ENCODE measurements around the gene PDE10A.

Gene PDE10A

GRCh38 chr6:165662749-165663376 is at the start of gene PDE10A:
Gene PDE10A, minus strand, starts transcription at chr6:165663241. Its CDS starts 430 bp downstream, at chr6:165662811.
- no peak for DNase-seq (ENCODE audit: extremely low read depth in 1 of 2, low read depth in 1 of 2)

DNA sequence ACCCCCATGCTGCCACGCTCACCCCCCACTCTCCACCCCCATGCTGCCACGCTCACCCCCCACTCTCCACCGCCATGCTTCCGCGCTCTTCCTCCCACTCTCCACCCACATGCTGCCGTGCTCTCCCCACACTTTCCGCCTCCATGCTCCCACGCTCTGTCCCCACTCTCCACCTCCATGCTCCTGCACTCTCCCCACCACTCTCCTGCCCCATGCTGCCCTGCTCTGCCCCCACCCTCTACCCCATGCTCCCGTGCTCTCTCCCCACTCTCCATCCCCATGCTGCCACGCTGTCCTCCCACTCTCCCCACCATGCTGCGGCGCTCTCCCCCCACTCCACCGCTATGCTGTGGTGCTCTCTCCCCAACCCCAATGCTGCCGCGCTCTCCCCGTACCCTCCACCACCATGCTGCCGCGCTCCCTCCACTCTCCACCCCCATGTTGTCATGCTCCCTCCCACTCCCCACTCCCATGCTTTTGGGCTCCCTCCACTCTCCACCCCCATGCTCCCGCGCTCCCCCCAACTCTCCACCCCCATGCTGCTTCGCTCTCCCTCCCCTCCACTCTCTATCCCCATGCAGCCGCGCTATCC is 46.0 kb upstream of the PDE10A start:
- no peak for DNase-seq (ENCODE audit: extremely low read depth in 1 of 2, low read depth in 1 of 2)

DNA sequence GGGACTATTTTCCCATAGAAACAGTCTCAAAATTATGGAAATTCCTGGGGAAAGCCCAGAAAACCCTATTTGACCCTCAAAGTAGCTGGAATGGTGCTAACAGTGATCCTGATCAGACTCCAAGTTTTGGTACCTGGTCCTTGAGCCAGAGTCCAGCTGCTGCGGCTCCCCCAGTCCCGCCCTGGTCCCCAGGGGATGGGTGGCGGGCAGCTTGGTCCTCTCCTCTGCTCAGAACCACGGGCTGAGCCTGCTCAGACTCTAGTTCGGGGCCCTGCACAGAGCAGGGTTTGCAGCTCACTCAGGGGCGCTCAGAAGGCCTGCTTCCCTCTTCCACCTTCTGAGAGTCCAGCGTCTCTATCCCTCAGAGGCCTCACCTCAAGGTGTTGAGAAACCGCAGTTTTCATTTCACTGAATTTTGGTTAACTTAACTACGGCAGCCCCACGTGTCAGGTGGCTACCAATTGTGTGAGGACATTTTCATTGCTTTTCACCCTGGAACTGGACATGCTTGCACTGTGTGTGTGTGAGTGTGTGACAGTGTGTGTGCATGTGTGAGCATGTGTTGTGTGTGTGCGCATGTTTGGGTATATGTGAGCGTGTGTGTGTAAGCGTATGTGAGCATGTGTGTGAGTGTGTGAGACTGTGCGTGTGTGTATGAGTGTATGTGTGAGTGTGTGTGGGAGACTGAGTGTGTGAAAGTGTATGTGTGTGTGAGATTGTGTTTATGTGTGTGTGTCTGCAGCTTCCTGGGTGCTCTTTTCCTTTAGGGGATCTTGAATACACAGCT is 44.2 kb upstream of the PDE10A start:
- DNase-seq (ENCODE audit: extremely low read depth in 1 of 2, low read depth in 1 of 2), result no peak

DNA sequence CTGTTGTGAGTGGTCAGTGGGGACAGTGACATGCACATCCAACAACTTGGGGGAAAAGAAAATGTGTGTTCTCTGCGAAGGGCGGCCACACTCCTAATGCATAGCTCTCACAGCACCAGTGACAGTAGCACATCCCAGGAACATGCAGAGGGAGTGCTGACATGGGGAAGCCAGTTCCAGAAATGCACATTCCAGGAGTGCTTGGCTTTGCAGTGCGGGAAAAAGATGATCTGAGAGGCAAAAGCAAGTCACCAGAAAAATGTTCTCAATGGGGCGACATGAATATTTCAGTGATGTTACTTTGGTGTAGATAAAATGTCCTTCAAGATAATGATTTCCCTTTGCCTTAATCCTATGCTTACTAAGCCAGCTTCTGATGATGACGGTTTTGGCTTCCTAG is 42.9 kb upstream of the PDE10A start:
- DNase-seq (ENCODE audit: extremely low read depth in 1 of 2, low read depth in 1 of 2), result no peak

GRCh38 chr6:165704045-165704748 is 41.2 kb upstream of the PDE10A start:
- DNase-seq (ENCODE audit: extremely low read depth in 1 of 2, low read depth in 1 of 2), result no peak

DNA sequence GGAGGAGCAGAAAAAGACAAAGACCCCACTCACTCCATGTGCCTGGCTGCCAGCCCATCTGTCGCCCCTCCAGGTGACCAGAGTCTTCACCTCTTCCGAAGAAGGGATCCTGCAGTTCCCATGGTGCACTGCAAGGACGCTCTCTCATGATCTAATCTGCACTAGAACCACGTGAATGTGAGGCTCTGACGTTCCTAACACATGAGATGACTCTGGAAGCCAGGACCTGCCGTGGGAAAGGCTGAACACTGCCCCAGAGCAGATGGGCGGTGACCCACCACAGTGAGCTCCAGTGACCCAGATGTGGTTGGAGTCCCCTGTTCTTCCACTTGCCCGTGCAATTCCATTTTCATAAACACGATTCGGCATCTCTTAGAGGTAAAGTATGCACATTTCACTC is 39.6 kb upstream of the PDE10A start:
- DNase-seq (ENCODE audit: extremely low read depth in 1 of 2, low read depth in 1 of 2), result no peak

DNA sequence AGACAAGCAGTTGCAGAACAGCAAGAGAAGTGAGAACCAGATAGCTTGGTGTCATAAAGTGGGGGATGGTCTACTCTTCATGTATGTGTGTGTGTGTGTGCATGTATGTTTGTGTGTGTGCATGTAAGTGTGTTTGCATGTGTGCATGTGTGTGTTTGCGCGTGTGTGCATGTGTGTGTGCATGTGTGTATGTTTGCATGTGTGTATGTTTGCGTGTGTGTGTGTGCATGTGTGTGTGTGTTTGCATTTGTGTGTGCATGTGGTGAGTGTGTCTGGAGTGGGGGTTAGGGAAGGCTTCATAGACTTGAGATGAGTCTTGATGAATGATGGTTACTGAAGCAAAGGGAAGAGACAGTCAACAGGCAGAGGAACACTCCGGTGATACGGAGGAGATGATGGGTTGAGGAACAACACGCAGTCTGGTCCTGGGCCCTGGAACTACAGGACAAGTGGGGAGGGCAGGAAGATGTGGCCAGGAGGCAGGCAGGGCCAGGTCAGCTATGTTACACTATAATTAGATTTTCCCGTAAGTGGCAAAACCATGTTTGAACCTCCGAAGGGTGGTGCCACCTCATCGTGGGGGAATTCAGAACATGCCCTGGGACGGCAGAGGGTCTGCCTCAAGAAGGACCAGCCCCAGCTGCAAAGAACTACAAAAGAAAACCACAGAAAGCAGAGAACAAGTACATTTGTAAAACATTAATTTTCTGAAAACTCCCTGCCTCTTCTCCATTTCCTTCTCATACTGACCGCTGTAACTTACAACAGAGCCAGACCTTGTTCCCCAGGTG is 38.7 kb upstream of the PDE10A start:
- DNase-seq (ENCODE audit: extremely low read depth in 1 of 2, low read depth in 1 of 2), result no peak

- no peak for DNase-seq (ENCODE audit: extremely low read depth in 1 of 2, low read depth in 1 of 2)
Observed at GRCh38 chr6:165701005-165701404, 38.0 kb upstream of the PDE10A start.

GRCh38 chr6:165698868-165699267 is 35.8 kb upstream of the PDE10A start:
- no peak for DNase-seq (ENCODE audit: extremely low read depth in 1 of 2, low read depth in 1 of 2)

- no peak for DNase-seq (ENCODE audit: extremely low read depth in 1 of 2, low read depth in 1 of 2)
Observed at GRCh38 chr6:165697171-165697570, 34.1 kb upstream of the PDE10A start.

- no peak for DNase-seq (ENCODE audit: extremely low read depth in 1 of 2, low read depth in 1 of 2)
Observed at GRCh38 chr6:165695722-165696515, 32.9 kb upstream of the PDE10A start.

- DNase-seq (ENCODE audit: extremely low read depth in 1 of 2, low read depth in 1 of 2), result no peak
Observed at GRCh38 chr6:165694296-165694695, 31.3 kb upstream of the PDE10A start.

- no peak for DNase-seq (ENCODE audit: extremely low read depth in 1 of 2, low read depth in 1 of 2)
Observed at GRCh38 chr6:165692106-165692653, 29.1 kb upstream of the PDE10A start.

GRCh38 chr6:165689699-165690098 is 26.7 kb upstream of the PDE10A start:
- DNase-seq (ENCODE audit: extremely low read depth in 1 of 2, low read depth in 1 of 2), result no peak

DNA sequence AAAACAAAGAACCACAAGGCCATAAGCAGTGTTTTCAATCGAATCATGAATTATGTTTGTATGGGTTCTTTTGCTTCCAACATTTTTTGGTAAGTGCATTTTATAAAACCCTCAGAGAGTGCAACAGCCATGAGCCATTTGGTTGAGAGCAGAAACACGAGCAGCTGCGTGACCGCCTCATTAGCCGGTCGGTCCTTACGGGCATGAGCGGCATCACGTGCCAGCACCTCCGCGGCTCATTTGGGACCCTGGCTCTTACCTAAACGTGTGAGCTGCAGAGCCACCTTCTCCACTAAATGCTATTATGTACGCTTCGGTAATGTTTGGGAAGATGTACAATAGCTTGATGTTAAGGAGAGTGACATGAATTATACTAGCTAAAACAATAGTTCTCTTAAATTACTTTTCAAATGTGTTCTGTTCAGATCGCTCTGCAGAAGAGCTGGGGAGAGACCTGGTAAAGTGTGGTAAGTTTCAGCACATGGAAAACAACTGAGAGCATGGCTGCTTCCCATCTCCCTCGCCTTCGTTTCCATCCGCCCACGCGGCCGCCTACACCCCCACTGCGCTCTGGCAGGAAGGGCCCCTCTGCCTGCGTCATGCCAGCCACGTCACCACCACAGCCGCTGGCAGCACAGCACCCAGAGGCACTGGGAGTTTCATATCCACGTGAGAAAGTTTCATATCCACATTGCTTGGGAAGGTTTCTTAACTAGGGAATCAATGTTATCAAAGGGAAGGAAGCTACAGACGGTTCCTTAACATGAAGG is 23.7 kb upstream of the PDE10A start:
- no peak for DNase-seq (ENCODE audit: extremely low read depth in 1 of 2, low read depth in 1 of 2)

DNA sequence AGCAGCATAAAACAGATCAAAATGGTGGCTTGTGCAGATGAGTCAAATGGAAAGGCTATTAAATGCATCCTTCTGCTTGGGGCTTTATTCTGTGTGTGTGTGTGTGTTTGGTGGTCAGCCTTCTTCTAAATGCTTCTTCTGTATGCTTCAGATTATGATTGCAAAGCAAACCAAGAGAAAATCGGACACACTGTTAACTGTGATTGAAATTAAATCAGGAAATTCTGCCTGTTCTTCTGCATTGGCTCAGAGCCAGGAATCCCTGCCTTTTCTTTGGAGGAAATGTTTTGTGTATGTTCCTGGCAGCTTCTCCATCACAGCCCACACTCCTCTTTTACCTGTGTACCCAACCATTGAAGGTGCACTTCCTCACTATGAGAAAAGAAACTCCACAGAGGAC is 22.3 kb upstream of the PDE10A start:
- DNase-seq (ENCODE audit: extremely low read depth in 1 of 2, low read depth in 1 of 2), result no peak

DNA sequence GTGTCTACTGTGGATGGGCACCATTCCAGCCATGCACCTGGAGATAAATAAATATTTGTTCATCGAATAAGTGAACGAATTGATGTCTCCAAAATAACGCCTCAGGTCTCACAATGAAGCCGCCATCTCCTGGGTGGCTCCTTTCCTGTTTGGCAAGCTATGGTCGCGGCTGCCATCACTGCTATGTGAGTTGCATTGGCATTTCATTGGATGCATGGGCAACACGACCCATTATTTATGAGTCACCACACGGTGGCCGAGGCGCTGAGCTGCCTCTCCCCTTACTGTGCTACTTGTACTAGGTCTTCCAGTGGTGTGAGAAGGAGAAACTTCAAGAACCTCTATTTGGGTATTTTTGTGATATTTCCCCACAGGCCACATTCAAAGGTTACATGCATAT is 21.3 kb upstream of the PDE10A start:
- DNase-seq (ENCODE audit: extremely low read depth in 1 of 2, low read depth in 1 of 2), result no peak

DNA sequence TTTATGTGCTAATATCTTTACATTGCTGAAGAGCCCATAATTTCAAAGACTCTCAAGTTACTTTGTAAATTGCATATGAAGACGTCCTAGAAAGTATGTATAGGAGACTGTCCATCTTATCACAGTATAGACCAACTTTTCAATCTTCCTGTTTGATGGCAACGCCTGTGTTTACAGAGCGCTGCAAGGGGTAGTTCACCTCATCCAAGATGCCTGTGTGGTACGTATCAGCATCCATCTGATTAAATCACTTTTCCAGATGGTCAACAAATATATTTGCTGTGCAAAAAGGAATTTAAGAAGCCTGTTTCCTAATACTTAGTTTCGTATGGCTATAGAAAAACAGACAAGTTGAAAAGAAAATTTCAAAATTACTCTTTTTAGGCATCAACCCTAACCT is 17.9 kb upstream of the PDE10A start:
- DNase-seq (ENCODE audit: extremely low read depth in 1 of 2, low read depth in 1 of 2), result no peak

DNA sequence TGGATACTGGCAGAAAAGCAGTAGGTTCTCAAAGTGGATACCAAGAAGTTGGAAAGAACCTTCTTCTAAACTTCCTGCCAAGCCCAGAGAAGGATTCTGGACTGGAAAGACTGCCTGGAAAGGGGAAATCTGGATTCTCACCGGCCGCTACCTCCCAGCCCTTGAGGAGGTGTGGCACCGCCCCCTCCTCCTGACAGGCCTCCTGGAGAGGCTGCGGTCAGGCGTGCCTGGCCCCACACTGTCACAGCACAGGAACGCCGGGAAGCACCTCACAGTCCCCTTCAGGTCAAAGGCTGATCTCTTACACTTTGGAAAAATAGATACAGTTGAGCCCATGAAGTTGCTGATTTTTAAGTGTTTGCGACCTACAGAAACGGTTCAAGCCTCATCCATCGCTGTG is 16.3 kb upstream of the PDE10A start:
- DNase-seq (ENCODE audit: extremely low read depth in 1 of 2, low read depth in 1 of 2), result no peak

All from activated CD8-positive, alpha-beta memory T cell treated with anti-CD3 and anti-CD28 coated beads for 1 hour (primary cell).